NCI-H460 (cell line): ENCODE results near the gene TMEM42. TPM values are rescaled to one million over a fixed set of nuclear protein-coding genes. Genes with fewer than 3 reads are reported as not detected.

Experiments
- DNase-seq: peaks from one replicate; pipeline ENCODE4 v3.0.0-alpha.2; 2016; ENCODE audit warnings: low read depth; ENCODE audit errors: extremely low read depth
- total RNA-seq: library from RNA; depleted of rRNA; stranded (reverse); fragments of >200 nt; shearing (Covaris generic); gene quantifications from 2 replicates; pipeline ENCODE4 v1.2.3, GENCODE V29; 2014

Gene TMEM42
- total RNA-seq, 1 experiment from 2014 or later, result 17.2 TPM

- no peak for DNase-seq
These were observed 8.8 kb downstream of the TMEM42 start for GRCh38 chr3:44870375-44871061.

GRCh38 chr3:44874308-44874707 lies 12.6 kb downstream of the TMEM42 start, which contains the start of gene TGM4:
TGM4 (plus strand) TSS chr3:44874608; CDS start chr3:44874679, 71 bp downstream.
- DNase-seq, result no peak

- DNase-seq, result no peak
These were observed 13.9 kb downstream of the TMEM42 start for GRCh38 chr3:44875596-44875995.

GRCh38 chr3:44877333-44877732 lies 15.6 kb downstream of the TMEM42 start:
- DNase-seq, result no peak

DNA sequence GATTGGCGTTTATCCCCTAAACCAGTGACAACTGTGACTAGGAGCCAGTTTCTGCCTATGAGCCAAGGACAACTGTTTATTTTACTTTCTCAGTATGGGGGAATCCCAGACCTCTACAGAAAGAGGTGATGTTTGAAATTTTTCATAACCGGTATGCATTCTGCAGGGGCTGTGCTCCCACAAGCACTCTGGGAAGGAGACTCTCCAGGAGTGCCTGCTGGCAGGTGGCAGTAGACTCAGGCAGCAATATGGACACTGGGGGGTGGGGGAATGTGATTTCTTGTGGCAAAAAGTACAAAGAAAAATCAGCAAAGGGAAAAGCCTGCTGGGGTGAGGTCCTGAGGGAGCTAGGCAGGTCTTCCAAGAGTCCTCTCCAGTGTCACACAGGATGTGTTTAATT lies 18.6 kb downstream of the TMEM42 start:
- no peak for DNase-seq

- DNase-seq, result no peak
These were observed 21.7 kb downstream of the TMEM42 start for GRCh38 chr3:44883213-44883955.

DNA sequence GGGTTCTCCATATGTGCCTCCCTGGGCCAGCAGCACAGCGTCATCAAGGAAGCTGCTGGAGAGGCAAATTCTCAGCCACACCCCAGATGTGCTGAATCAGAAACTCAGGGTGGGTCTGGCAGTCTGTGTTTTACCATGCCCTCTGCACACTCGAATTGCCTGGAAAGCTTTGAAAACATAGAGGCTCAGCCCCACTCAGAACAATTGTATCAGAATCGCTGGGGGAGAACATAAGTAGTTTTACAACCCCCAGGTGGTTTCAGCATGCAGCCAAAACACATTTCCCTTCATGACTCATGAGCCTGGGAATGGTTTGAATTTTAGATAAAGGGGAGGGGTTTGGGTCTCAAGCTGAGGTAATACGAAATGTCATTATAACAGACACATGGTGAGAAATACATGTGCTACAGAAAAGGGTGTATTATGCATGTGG lies 22.3 kb downstream of the TMEM42 start:
- no peak for DNase-seq

DNA sequence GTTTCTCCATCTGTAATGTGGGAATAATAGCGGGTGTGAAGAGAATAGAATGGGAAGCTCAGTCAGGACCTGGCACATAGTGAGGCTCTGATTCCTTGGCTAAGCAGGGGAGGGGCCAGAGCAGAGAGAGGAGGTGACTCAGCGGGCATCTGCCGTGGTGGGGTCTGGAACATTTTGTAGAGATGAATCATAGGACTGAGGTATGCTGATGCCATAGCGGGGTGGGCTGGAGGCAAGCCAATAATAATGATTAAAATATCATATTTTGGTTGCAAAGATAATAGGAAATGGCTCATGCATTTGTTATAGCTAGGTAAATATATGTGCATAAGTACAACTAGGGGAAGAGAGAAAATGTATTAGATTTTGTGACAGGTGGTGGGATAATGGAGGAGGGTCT lies 23.9 kb downstream of the TMEM42 start:
- DNase-seq, result peak; percentile 33

DNA sequence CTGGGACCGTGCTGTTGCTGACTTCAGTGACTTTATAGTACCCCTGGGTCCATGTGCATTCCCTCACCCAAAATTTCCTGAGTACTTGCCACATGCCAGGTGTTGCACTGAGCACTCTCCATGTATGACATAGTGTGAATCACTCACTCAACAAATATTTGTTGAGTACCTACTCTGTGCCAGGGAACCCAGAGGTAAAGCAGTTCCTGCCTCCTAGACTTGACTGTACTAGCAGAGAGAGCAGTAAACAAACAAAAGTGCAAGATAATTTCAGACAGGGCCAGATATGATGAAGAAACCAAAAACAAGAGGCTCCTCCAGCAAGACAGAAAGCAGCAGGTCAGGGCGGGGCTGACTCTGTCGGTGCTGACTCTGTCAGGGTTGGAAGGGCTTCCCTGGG lies 24.8 kb downstream of the TMEM42 start:
- DNase-seq, result no peak

- no peak for DNase-seq
These were observed 25.4 kb downstream of the TMEM42 start for GRCh38 chr3:44887101-44887500.

DNA sequence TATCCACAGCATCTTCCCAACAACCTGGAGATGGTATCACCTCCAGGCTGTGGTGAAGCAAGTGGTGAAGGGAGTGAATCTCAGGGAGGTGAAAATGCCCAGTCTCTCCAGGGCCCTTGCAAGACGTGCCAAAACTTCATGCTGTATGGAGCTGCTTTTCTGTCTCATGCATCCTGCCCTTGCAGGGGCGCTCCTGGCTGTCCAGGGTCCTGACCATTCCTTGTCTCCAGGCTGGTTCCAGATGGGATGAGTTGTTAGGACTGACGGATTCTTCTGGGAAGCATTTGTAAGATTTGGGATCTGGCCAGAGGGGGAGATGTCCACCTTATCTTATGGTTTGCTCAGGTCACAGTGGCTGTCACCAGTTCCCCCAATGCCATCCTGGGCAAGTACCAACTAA lies 28.5 kb downstream of the TMEM42 start:
- no peak for DNase-seq

- DNase-seq, result no peak
These were observed 29.1 kb downstream of the TMEM42 start for GRCh38 chr3:44890852-44891251.

DNA sequence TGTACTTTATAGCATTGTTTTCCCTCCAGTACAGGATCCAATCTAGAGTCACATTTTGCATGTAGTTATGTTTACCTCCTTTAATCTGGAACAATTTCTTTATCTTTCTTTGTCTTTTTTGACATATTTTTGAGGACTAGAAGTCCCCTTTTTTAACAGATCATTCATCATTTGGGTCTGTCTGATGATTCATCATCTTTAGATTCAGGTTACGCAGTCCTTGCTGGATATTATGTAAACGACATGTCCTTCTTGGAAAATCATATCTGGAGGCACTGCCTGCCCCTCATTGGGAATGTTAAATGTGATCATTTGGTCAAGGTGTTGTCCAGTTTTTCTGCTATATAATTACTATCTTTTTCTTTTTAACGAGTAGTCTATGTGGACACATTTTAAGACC lies 31.0 kb downstream of the TMEM42 start:
- no peak for DNase-seq

DNA sequence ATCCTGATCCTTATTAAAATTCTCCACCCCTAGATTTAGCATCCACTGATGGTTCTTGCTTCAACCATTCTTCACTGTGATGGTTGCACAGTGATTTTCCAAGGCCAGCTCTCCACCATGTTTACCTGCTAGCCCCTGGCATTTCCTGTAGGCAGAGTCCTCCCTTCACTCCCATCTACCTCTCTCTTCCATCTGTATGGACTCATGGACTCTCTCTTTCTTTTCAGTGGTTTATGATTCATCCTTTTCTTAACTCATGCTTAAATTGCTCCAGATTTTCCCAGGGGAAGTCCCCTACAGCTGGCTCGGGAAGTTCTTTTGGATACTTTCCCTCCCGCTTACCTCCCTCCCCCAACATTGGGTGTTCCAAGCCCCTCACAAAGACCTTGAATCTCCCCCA lies 31.4 kb downstream of the TMEM42 start:
- no peak for DNase-seq

DNA sequence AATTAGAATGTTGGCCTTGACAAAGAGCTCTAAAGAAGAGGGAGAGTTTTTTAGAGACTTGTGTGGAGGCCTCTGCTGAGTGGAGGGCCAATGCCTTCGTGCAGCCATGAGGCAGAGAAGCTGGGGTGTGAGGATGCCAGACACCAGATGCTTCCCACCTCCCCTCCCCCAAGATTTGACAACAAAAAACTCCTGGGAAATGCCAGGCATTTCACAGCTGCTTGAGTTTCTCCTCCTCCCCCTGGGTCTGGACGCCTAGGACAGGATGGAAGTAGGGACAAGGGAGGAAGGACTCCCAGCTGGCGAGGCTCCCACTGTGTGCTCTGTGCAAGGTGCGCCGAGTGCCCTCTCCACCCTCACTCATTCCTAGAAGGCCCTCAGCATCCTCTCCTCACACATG lies 32.8 kb downstream of the TMEM42 start:
- no peak for DNase-seq

DNA sequence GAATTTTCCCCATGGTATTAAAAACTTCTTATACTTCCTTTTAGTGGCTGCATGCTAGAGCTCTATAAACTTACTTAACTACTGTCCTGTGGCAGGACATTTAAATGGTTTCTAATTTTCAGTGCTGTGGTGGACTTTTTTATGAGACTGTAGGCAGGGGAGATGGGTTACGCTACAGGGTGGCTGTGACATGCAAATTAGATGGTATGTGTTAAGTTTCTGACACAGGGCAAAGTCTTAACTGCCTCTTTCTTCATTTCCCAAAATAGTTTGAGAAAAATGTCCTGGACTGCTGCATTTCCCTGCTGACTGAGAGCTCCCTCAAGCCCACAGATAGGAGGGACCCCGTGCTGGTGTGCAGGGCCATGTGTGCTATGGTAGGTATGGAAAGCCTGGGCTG lies 34.7 kb downstream of the TMEM42 start:
- DNase-seq, result no peak

GRCh38 chr3:44899683-44900367 lies 38.1 kb downstream of the TMEM42 start:
- DNase-seq, result no peak

DNA sequence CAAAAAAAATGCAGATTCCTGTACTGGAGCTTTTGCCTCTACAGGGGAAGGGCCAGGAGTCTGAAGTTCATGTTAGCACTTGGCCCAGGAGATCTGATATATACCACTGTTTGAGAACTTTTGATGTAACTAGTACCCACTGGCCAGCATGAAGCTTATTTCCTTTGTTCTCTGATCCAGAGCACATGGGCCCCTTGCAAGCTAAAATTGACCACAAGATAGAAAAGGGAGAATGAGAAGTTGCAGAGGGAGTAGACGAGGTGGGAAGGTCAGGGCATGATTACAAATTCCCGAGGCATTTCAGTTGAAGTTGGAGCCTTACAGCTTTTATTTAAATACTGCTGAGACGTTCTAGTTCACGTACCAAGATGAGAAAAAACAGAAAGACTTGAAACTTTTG lies 40.9 kb downstream of the TMEM42 start:
- no peak for DNase-seq

- DNase-seq, result no peak
These were observed 41.6 kb downstream of the TMEM42 start for GRCh38 chr3:44903314-44903713.

DNA sequence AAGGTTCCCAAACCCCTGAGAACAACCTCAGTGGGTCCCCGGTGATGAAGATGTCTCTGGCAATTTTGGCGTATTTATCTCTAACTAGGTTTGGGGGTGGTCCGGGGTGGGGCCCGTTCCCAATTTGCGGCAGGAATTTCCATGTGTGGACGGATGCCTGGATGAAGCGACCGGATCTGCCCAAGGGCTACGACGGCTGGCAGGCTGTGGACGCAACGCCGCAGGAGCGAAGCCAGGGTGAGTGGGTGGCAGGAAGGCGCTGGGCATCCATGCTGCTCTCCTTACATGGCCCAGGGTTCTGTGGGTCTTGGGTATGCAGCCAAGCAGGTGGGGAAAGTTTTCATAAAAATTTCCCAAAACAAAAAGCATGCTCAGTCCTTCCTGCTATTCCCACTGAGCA lies 42.0 kb downstream of the TMEM42 start:
- DNase-seq, result no peak

- no peak for DNase-seq
These were observed 43.9 kb downstream of the TMEM42 start for GRCh38 chr3:44905446-44906157.
